HL-60 (cell line): ENCODE results near the gene VOPP1.

Experiments used
- DNase-seq, 2 experiments: peaks; one replicate each; pipeline ENCODE4 v3.0.0-alpha.2; 2010 to 2020; ENCODE audit warnings: low read depth in 1 of 2, low spot score in 1 of 2
- H3K27ac ChIP-seq: fragments of 250-450 bp; sonication (Bioruptor Pico); replicated peaks from 2 replicates; pipeline ENCODE4 v1.5.1; 2020; ENCODE audit warnings: mild to moderate bottlenecking, moderate library complexity
- H3K27me3 ChIP-seq: fragments of 250-450 bp; sonication (Bioruptor Pico); 2 replicates; pipeline ENCODE4 v1.5.1; 2021; ENCODE audit warnings: mild to moderate bottlenecking, moderate library complexity; ENCODE audit not compliant: insufficient read depth, poor library complexity, severe bottlenecking
- H3K4me3 ChIP-seq: replicated peaks from 2 replicates; pipeline ENCODE4 v1.5.1; 2011; ENCODE audit warnings: mild to moderate bottlenecking, control low read depth, low read length; ENCODE audit not compliant: insufficient read depth
- GABPA ChIP-seq: IDR thresholded peaks from 2 replicates; pipeline ENCODE4 v1.6.1; 2012; ENCODE audit warnings: low read depth
- POLR2AphosphoS5 ChIP-seq: IDR thresholded peaks from 2 replicates; pipeline ENCODE4 v1.6.1; 2012; ENCODE audit warnings: low read depth
- SPI1 ChIP-seq: IDR thresholded peaks from 2 replicates; pipeline ENCODE4 v1.6.1; 2012; ENCODE audit warnings: low read depth, mild to moderate bottlenecking, borderline replicate concordance
- TF ChIP-seq, protein P1 (sequence below): IDR thresholded peaks from one replicate; pipeline ENCODE4 v1.5.1; 2011; ENCODE audit warnings: low read length, control low read depth, inconsistent platforms; ENCODE audit not compliant: insufficient read depth
- TF ChIP-seq, protein P2 (sequence below): IDR thresholded peaks from 2 replicates; pipeline ENCODE4 v1.6.1; 2012; ENCODE audit warnings: low read depth; ENCODE audit not compliant: insufficient replicate concordance

The VOPP1 gene

GRCh38 chr7:55523366-55523765 lies 48.9 kb downstream of the VOPP1 start:
- H3K27ac ChIP-seq, result no peak overlapping the region

DNA sequence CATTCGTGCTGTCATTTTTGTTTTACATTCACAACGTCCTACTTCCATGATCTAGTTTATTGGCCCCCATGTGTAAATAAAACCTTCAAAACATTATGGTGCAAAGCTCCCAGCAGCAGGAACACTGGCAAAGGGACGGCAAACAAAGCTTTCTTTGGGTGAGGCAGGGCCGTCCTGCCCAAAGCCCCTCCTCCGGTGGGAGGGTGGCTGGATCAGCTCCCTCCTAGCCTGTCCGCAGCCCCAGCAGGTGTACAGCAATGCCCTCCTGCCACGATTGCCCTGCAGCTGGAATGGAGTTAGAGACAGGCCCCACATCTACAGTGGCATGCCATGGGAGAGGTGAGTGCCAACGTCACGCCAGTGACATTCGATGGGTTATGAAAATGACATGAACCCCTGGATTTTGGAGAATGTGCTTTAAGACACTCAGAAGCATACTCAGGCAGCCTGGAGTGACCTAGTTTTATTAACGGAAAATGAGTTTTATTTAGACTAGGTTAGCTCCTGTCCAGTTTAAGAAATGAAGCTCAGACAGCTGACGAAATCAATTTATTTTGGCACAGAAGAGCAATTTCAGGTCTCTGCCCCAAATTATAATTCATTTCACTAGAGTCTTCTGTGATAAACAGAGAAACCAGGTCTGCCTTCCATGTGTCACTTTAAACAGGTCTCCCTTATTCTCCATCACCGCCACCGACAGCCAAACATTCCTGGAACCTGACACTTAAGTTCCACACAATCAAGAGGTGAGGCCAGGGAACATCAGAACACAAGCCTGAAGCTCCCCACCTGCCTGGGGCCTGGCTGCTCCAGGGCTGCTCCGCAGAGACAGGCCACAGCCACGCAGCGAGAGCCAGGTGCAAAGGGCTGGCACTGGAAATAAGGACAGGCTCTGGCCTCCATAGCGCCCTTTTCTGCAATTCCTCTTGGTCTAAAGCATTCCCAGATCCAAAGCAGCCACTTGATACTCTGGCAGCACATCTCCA lies 50.1 kb downstream of the VOPP1 start:
- Histone ChIP-seq H3K4me3 (no peak overlapping the region), H3K27me3 (no peaks in the 10 kb centered on the region), H3K27ac (no peak overlapping the region)
- TF ChIP-seq POLR2AphosphoS5, result no peak
- TF ChIP-seq, protein P1, sequence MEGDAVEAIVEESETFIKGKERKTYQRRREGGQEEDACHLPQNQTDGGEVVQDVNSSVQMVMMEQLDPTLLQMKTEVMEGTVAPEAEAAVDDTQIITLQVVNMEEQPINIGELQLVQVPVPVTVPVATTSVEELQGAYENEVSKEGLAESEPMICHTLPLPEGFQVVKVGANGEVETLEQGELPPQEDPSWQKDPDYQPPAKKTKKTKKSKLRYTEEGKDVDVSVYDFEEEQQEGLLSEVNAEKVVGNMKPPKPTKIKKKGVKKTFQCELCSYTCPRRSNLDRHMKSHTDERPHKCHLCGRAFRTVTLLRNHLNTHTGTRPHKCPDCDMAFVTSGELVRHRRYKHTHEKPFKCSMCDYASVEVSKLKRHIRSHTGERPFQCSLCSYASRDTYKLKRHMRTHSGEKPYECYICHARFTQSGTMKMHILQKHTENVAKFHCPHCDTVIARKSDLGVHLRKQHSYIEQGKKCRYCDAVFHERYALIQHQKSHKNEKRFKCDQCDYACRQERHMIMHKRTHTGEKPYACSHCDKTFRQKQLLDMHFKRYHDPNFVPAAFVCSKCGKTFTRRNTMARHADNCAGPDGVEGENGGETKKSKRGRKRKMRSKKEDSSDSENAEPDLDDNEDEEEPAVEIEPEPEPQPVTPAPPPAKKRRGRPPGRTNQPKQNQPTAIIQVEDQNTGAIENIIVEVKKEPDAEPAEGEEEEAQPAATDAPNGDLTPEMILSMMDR, result no peak
- no peak for TF ChIP-seq SPI1
- TF ChIP-seq, protein P2, sequence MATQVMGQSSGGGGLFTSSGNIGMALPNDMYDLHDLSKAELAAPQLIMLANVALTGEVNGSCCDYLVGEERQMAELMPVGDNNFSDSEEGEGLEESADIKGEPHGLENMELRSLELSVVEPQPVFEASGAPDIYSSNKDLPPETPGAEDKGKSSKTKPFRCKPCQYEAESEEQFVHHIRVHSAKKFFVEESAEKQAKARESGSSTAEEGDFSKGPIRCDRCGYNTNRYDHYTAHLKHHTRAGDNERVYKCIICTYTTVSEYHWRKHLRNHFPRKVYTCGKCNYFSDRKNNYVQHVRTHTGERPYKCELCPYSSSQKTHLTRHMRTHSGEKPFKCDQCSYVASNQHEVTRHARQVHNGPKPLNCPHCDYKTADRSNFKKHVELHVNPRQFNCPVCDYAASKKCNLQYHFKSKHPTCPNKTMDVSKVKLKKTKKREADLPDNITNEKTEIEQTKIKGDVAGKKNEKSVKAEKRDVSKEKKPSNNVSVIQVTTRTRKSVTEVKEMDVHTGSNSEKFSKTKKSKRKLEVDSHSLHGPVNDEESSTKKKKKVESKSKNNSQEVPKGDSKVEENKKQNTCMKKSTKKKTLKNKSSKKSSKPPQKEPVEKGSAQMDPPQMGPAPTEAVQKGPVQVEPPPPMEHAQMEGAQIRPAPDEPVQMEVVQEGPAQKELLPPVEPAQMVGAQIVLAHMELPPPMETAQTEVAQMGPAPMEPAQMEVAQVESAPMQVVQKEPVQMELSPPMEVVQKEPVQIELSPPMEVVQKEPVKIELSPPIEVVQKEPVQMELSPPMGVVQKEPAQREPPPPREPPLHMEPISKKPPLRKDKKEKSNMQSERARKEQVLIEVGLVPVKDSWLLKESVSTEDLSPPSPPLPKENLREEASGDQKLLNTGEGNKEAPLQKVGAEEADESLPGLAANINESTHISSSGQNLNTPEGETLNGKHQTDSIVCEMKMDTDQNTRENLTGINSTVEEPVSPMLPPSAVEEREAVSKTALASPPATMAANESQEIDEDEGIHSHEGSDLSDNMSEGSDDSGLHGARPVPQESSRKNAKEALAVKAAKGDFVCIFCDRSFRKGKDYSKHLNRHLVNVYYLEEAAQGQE, result no peak
- no peak for TF ChIP-seq GABPA
- DNase-seq, result no peak

More at GRCh38 chr7:55523366-55523765, 48.9 kb downstream of the VOPP1 start:
- Histone ChIP-seq H3K4me3 (no peak overlapping the region), H3K27me3 (no peaks in the 10 kb centered on the region)
- no peak for DNase-seq
- TF ChIP-seq, protein P2, result no peak
- TF ChIP-seq POLR2AphosphoS5, result no peak
- no peak for TF ChIP-seq GABPA
- TF ChIP-seq, protein P1, result no peak
- TF ChIP-seq SPI1, result no peak

DNA sequence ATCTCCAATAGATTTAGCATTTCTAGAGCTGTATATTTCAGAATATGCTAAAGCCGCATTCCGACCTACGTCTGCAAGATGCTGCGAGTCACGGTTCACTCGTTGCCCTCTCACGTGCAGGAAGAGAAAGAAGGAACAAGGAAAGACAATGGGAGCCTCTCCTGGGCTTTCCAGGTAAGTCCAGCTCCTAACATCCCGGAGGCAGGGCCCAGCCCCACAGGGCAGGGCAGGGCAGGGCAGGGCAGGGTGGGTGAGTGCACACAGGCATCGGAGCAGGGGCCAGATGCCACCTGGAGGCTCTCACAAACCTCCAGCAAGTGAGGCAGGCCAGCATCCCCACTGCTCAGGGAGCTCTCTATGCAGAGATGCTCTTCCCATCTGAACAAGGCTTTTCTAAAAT lies 50.8 kb downstream of the VOPP1 start:
- TF ChIP-seq, protein P2, result no peak
- Histone ChIP-seq H3K27ac (no peak overlapping the region), H3K27me3 (no peaks in the 10 kb centered on the region), H3K4me3 (no peak overlapping the region)
- DNase-seq, result no peak
